Lower leg skin (tissue), 4 donors: ENCODE data around the gene RPP14. TPM values are rescaled to one million over a fixed set of nuclear protein-coding genes. Genes with fewer than 3 reads are reported as not detected.

ENCODE experiments used
- DNase-seq, 2 donors: peaks; one replicate each; pipeline ENCODE4 v3.0.0-alpha.2; 2019; ENCODE audit warnings: low spot score in 2 of 2
- H3K4me3 ChIP-seq: fragments of 200-600 bp; sonication (generic); 2 replicates; pipeline ENCODE4 v1.5.1; 2017; ENCODE audit warnings: mild to moderate bottlenecking, low read depth; ENCODE audit not compliant: poor library complexity, severe bottlenecking
- CTCF ChIP-seq, 3 donors: fragments of 450-650 bp; IDR thresholded peaks; one replicate each; pipeline ENCODE4 v1.5.1; 2016; ENCODE audit warnings: antibody characterized with exemption in 3 of 3, mild to moderate bottlenecking in 3 of 3, moderate library complexity in 2 of 3
- POLR2A ChIP-seq, 2 donors: fragments of 450-650 bp; IDR thresholded peaks; one replicate each; pipeline ENCODE4 v1.6.1; 2016 to 2017; ENCODE audit warnings: antibody characterized with exemption in 2 of 2, mild to moderate bottlenecking in 1 of 2, moderate library complexity in 1 of 2
- WGBS, 2 donors: methylation state at CpG; one replicate each; pipeline ENCODE4 v1.1.5; 2018; 5-methylcytosine and 5-hydroxymethylcytosine counted together
- intact Hi-C: fragments of 100-400 bp; cut with DNase I; formaldehyde crosslinking; loops from one replicate; pipeline ENCODE4 v1.15.0; 2023; ENCODE audit warnings: low total_unique reads
- total RNA-seq, 4 donors: library from RNA; depleted of rRNA; stranded (reverse); fragments of >200 nt; gene quantifications; one replicate each; pipeline ENCODE4 v1.1.0, GENCODE V29; 2016

Gene RPP14
- 10 to 100 TPM in 1 of 4 donors, 1 to 10 TPM in 3; 8.2 to 16.7 (median 9.5) TPM for total RNA-seq

GRCh38 chr3:58305882-58306711, at the start of gene RPP14, which contains the start of gene HTD2:
Gene RPP14, plus strand, starts transcription at chr3:58306245. Its CDS starts 4,085 bp downstream, at chr3:58310330.
Gene HTD2, plus strand, starts transcription at chr3:58306520. Its CDS starts 11,094 bp downstream, at chr3:58317614.
- peak within 1 kb of the TSS; percentile 68 for H3K4me3 ChIP-seq
- 4 to 5% methylated on average over 61 to 64 of the region's 71 CpGs for WGBS, 2 donors
- intact Hi-C loops: loop anchor here (5.0 kb wide), 1 partner anchor 321 kb away; no protein-coding TSS in a partner anchor
- TF ChIP-seq CTCF (IDR thresholded peaks at IDR 0.05) (peak in 1 of 3 donors; percentile 90), POLR2A (IDR thresholded peaks at IDR 0.05) (no peak)
- DNase-seq: peak; percentile 98 to 100

DNA sequence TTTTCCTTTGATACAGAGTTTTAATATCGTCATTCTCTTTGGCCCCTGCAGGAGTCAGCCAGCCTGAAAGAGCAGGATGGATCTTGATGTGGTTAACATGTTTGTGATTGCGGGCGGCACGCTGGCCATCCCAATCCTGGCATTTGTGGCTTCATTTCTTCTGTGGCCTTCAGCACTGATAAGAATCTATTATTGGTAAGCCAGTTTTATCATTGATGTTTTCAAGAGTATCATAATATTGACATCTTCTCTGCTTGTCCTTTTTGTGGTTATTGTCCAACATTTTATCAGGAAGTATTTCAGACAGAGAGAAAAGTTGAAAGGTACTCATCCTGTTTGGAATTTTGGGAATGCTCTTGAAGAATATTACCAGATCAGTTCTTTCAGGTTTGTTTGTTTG, 49.5 kb upstream of the RPP14 start:
- H3K4me3 ChIP-seq: no peak overlapping the region
- WGBS, 2 donors: 89 to 97% methylated on average over 4 of the region's 4 CpGs
- DNase-seq: no peak
- intact Hi-C loops: no loop called here
- TF ChIP-seq CTCF (IDR thresholded peaks at IDR 0.05): no peak
- no peak for TF ChIP-seq POLR2A (IDR thresholded peaks at IDR 0.05)

DNA sequence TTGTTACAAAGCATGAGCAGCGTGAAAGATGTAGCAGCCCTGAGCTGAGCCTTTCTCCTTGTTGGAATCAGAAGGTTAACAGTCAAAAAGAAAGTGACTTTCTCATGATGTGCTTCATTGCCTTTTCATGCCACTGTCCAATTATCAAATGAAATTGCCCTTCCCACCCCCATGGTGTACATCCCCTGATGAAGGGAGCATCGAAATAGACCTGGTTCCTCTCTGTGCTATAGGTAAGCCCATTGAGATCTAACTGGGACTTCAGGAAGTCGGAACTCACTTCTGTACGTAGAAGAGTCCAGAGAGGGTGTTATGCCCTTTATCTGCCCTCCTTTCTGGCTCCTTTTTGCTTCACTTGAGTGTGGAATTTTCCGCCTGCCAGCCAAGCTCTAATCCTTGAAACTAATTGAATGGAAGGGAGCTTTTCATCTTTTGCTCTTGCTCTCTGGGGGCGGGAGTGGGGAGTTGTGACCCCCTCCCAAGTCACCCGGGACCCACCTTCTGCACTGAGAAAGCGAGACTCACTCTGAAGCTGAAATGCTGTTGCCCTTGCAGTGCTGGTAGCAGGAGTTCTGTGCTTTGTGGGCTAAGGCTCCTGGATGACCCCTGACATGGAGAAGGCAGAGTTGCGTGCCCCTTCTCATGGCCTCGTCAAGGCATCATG, 47.5 kb upstream of the RPP14 start:
- no peak overlapping the region for H3K4me3 ChIP-seq
- intact Hi-C loops: no loop called here
- DNase-seq: no peak
- WGBS, 2 donors: 94 to 95% methylated on average over 10 of the region's 10 CpGs
- TF ChIP-seq POLR2A (IDR thresholded peaks at IDR 0.05) (no peak), CTCF (IDR thresholded peaks at IDR 0.05) (no peak)

- no peak overlapping the region for H3K4me3 ChIP-seq
- WGBS, 2 donors: 82 to 89% methylated on average over 6 of the region's 6 CpGs
- TF ChIP-seq POLR2A (IDR thresholded peaks at IDR 0.05) (no peak), CTCF (IDR thresholded peaks at IDR 0.05) (no peak)
- intact Hi-C loops: no loop called here
- DNase-seq: no peak
Measured at GRCh38 chr3:58260261-58260731, 45.7 kb upstream of the RPP14 start.

DNA sequence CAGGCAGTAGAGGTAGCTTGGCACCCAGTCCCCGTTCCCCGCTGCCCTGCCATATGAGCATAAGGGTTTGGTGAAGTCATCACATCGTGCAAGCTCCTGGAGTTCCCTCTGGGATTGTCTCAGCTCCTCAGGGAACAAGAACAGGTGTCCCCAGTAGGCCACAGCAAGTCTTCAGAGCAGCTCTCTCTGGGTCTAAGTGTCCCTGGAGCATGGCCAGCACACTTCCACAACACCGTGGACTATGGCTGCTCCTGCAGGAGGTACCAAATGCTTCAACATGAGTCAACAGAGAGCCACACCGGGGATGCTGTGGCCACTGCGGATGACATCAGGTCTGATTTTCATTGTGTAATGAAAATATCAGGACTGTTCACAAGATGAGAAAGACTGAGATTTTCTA, 45.3 kb upstream of the RPP14 start:
- no peak for TF ChIP-seq CTCF (IDR thresholded peaks at IDR 0.05)
- TF ChIP-seq POLR2A (IDR thresholded peaks at IDR 0.05): no peak
- intact Hi-C loops: no loop called here
- H3K4me3 ChIP-seq: no peak overlapping the region
- DNase-seq: no peak
- 70 to 82% methylated on average over 6 of the region's 6 CpGs for WGBS, 2 donors
